ENCODE measurements around the gene UBE2N. TPM values are rescaled to one million over a fixed set of nuclear protein-coding genes. Genes with fewer than 3 reads are reported as not detected.

The UBE2N gene
- polyA plus RNA-seq, 3 donors from 2014 or later: 135 to 193 (median 142) TPM

- DNase-seq: no peak
- Mint-ChIP-seq H3K27me3 (ENCODE audit: low read depth in 3 of 3) (peaks cover 0 to 10% (median 4%) of the 10 kb centered on the region in 3 donors), H3K36me3 (peaks cover 0 to 3% (median 0%) of the 10 kb centered on the region in 3 donors), H3K27ac (no peak overlapping the region), H3K9me3 (peaks cover 0 to under 1% (median 0%) of the 10 kb centered on the region in 6 donors), H3K4me1 (no peaks in the 10 kb centered on the region), H3K4me3 (no peak overlapping the region)
These were observed 18.3 kb upstream of the UBE2N start for GRCh38 chr12:93460003-93460402.

- H3K36me3 Mint-ChIP-seq: no peaks in the 10 kb centered on the region
- H3K27me3 Mint-ChIP-seq (ENCODE audit: low read depth in 3 of 3): peaks cover 0 to 10% (median 3%) of the 10 kb centered on the region in 3 donors
- H3K27ac Mint-ChIP-seq: no peak overlapping the region
- DNase-seq: no peak
- H3K9me3 Mint-ChIP-seq: no peaks in the 10 kb centered on the region
- H3K4me3 Mint-ChIP-seq: no peak overlapping the region
- H3K4me1 Mint-ChIP-seq: no peaks in the 10 kb centered on the region
These were observed 17.4 kb upstream of the UBE2N start for GRCh38 chr12:93459097-93459496.

GRCh38 chr12:93456077-93456476 is 14.3 kb upstream of the UBE2N start:
- H3K36me3 Mint-ChIP-seq: no peaks in the 10 kb centered on the region
- H3K9me3 Mint-ChIP-seq: no peaks in the 10 kb centered on the region
- no peak overlapping the region for H3K27ac Mint-ChIP-seq
- H3K4me3 Mint-ChIP-seq: no peak overlapping the region
- peaks cover 2 to 13% (median 3%) of the 10 kb centered on the region in 3 donors for H3K27me3 Mint-ChIP-seq (ENCODE audit: low read depth in 3 of 3)
- no peak for DNase-seq
- H3K4me1 Mint-ChIP-seq: no peaks in the 10 kb centered on the region

- no peaks in the 10 kb centered on the region for H3K9me3 Mint-ChIP-seq
- DNase-seq: no peak
- H3K4me1 Mint-ChIP-seq: no peaks in the 10 kb centered on the region
- H3K27ac Mint-ChIP-seq: no peak overlapping the region
- H3K4me3 Mint-ChIP-seq: no peak overlapping the region
- peaks cover 2 to 8% (median 4%) of the 10 kb centered on the region in 3 donors for H3K27me3 Mint-ChIP-seq (ENCODE audit: low read depth in 3 of 3)
- H3K36me3 Mint-ChIP-seq: no peaks in the 10 kb centered on the region
These were observed 11.9 kb upstream of the UBE2N start for GRCh38 chr12:93453633-93454032.

- Mint-ChIP-seq H3K9me3 (no peaks in the 10 kb centered on the region), H3K4me1 (no peaks in the 10 kb centered on the region), H3K4me3 (no peak overlapping the region), H3K27me3 (ENCODE audit: low read depth in 3 of 3) (peaks cover 2 to 8% (median 4%) of the 10 kb centered on the region in 3 donors), H3K36me3 (no peaks in the 10 kb centered on the region), H3K27ac (no peak overlapping the region)
- DNase-seq: no peak
These were observed 9.8 kb upstream of the UBE2N start for GRCh38 chr12:93451423-93452158.

GRCh38 chr12:93449277-93449676 is 7.5 kb upstream of the UBE2N start:
- Mint-ChIP-seq H3K27me3 (ENCODE audit: low read depth in 3 of 3) (peaks cover 2 to 5% (median 4%) of the 10 kb centered on the region in 3 donors), H3K4me3 (no peak overlapping the region), H3K9me3 (no peaks in the 10 kb centered on the region), H3K4me1 (no peaks in the 10 kb centered on the region), H3K27ac (no peak overlapping the region), H3K36me3 (no peaks in the 10 kb centered on the region)
- no peak for DNase-seq

- DNase-seq: no peak
- no peaks in the 10 kb centered on the region for H3K9me3 Mint-ChIP-seq
- H3K27me3 Mint-ChIP-seq (ENCODE audit: low read depth in 3 of 3): peaks cover 2 to 5% (median 4%) of the 10 kb centered on the region in 3 donors
- no peaks in the 10 kb centered on the region for H3K4me1 Mint-ChIP-seq
- H3K27ac Mint-ChIP-seq: no peak overlapping the region
- H3K4me3 Mint-ChIP-seq: no peak overlapping the region
- H3K36me3 Mint-ChIP-seq: no peaks in the 10 kb centered on the region
These were observed 7.0 kb upstream of the UBE2N start for GRCh38 chr12:93448796-93449195.

- Mint-ChIP-seq H3K27ac (no peak overlapping the region), H3K9me3 (no peaks in the 10 kb centered on the region), H3K36me3 (no peaks in the 10 kb centered on the region), H3K27me3 (ENCODE audit: low read depth in 3 of 3) (peaks cover 0 to 4% (median 2%) of the 10 kb centered on the region in 3 donors), H3K4me1 (peaks cover under 1 to 3% of the 10 kb centered on the region in 2 donors), H3K4me3 (no peak overlapping the region)
- DNase-seq: no peak
These were observed 6.0 kb upstream of the UBE2N start for GRCh38 chr12:93447555-93448290.

- peaks cover 26 to 35% of the 10 kb centered on the region in 2 donors for H3K4me1 Mint-ChIP-seq
- peak overlapping the region in 1 of 5 donors; percentile 11 for H3K4me3 Mint-ChIP-seq
- H3K27me3 Mint-ChIP-seq (ENCODE audit: low read depth in 3 of 3): peaks cover 5 to 12% (median 7%) of the 10 kb centered on the region in 3 donors
- DNase-seq: no peak
- peak overlapping the region in 4 of 6 donors; percentile 6 to 99 (median 50) for H3K27ac Mint-ChIP-seq
- no peaks in the 10 kb centered on the region for H3K9me3 Mint-ChIP-seq
- no peaks in the 10 kb centered on the region for H3K36me3 Mint-ChIP-seq
These were observed 1.8 kb upstream of the UBE2N start for GRCh38 chr12:93443576-93443975.

- H3K36me3 Mint-ChIP-seq: no peaks in the 10 kb centered on the region
- H3K27me3 Mint-ChIP-seq (ENCODE audit: low read depth in 3 of 3): peaks cover 5 to 13% (median 7%) of the 10 kb centered on the region in 3 donors
- no peak for DNase-seq
- peak overlapping the region; percentile 92 to 100 (median 98) for H3K4me3 Mint-ChIP-seq
- H3K4me1 Mint-ChIP-seq: peaks cover 35 to 44% of the 10 kb centered on the region in 2 donors
- H3K9me3 Mint-ChIP-seq: no peaks in the 10 kb centered on the region
- peak overlapping the region; percentile 95 to 99 (median 98) for H3K27ac Mint-ChIP-seq
These were observed 929 bp upstream of the UBE2N start for GRCh38 chr12:93442411-93443340.

- Mint-ChIP-seq H3K4me3 (peak overlapping the region; percentile 91 to 98 (median 96)), H3K4me1 (peaks cover 50 to 59% of the 10 kb centered on the region in 2 donors), H3K27me3 (ENCODE audit: low read depth in 3 of 3) (peaks cover 5 to 13% (median 7%) of the 10 kb centered on the region in 3 donors), H3K27ac (peak overlapping the region; percentile 81 to 96 (median 94)), H3K9me3 (no peaks in the 10 kb centered on the region), H3K36me3 (no peaks in the 10 kb centered on the region)
- DNase-seq: peak; percentile 47 to 55 (median 52)
These were observed 598 bp downstream of the UBE2N start for GRCh38 chr12:93441081-93441616.

GRCh38 chr12:93440043-93440835 is 1.5 kb downstream of the UBE2N start:
- peak overlapping the region; percentile 91 to 98 (median 96) for H3K4me3 Mint-ChIP-seq
- DNase-seq: no peak
- no peaks in the 10 kb centered on the region for H3K9me3 Mint-ChIP-seq
- H3K27me3 Mint-ChIP-seq (ENCODE audit: low read depth in 3 of 3): peaks cover 5 to 13% (median 7%) of the 10 kb centered on the region in 3 donors
- H3K36me3 Mint-ChIP-seq: no peaks in the 10 kb centered on the region
- H3K27ac Mint-ChIP-seq: peak overlapping the region; percentile 81 to 96 (median 94)
- H3K4me1 Mint-ChIP-seq: peaks cover 54 to 68% of the 10 kb centered on the region in 2 donors
